ENCODE measurements around the gene UNC5B.
"Not testable (repeated sequence)": the region's sequence is repeated elsewhere in the genome, so short reads cannot be mapped to it uniquely, and the experiment has no call there.

The UNC5B gene

DNA sequence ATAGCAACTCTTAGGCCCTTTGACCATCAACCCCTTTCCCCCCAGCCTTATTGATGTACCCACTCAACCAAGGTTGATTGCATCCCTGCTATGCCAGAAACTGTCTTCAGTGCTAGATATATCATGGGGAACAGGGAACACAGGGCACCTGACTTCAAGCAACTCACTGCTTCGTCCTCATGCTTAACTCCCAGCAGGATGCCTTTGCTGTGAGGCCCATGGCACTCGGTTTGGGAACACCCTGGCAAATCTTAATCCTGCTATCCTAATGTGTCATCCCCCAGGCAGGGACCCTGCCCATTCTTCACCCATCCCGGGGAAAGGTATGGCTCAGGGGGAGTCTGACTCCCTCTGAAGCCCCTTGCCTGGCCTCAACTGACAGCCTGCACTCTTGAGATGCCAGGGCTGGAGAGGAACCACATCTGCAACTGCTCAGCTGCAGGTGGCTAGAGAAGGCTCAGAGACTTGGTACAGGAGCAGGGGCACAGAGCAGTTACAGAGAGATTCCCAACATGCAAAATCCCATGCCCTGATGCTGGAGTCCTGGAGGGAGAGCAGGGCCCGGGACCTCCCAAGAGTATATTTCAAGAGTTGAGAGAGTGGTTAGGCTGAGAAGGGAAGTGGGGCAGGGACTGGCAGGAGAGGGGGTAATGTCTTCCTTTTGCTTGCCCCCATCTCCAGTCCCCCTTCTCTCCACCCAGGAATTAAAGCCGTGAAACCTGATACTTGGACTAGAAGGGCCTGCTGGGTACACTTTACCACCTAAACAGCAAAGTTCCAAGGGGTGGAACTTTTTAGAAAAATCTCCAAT, 2.4 kb upstream of the UNC5B start:
- DNase-seq (ENCODE audit: low spot score): no peak

- DNase-seq (ENCODE audit: low spot score): no peak
Observed at GRCh38 chr10:71210542-71210871, 1.9 kb upstream of the UNC5B start.

DNA sequence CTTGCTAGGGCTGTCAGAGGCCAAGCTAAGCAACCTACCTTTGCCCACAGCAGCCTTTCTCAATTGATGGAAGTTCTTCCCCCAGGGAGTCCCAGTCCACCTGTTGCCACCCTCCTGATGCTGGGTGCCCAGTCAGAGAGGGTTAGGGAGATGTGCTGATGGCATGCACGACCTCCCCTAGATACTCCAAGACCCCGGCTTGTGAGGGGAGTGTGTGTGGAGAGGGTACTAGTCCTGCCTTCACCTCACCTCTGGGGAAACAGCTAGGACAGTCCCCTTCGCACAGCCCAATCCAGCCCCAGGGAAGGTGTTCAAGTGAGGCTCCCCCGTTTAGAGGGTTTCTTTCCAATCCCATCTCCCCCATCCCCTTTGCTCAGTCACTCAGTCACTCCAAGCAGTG, 1.3 kb upstream of the UNC5B start:
- DNase-seq (ENCODE audit: low spot score): no peak

GRCh38 chr10:71211775-71212317, 524 bp upstream of the UNC5B start:
- no peak for DNase-seq (ENCODE audit: low spot score)

DNA sequence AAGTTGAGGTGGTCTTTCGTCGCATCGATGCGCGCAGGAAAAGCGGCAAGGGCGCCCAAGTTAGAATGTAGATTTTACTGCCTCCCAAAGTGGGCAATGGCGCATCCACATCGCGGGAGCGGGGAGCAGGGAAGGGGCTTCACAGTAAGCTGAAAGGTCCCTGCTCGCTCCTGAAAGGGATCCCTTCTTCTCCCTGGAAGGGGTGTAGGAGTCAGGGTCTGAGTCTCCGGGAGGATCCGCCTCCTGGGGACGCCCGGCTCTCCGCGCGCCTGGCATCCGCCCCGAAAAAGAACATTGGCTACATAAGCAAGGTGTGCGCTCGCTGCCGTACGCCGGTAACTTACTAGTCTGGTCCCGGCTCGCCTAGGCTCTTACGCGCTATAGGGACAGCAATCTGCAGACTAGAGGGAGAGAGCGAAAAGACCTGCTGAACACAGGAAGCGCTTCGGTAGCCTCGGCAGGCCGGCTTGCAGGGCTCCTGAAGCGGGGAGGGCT, 804 bp downstream of the UNC5B start:
- DNase-seq (ENCODE audit: low spot score): peak; percentile 11

DNA sequence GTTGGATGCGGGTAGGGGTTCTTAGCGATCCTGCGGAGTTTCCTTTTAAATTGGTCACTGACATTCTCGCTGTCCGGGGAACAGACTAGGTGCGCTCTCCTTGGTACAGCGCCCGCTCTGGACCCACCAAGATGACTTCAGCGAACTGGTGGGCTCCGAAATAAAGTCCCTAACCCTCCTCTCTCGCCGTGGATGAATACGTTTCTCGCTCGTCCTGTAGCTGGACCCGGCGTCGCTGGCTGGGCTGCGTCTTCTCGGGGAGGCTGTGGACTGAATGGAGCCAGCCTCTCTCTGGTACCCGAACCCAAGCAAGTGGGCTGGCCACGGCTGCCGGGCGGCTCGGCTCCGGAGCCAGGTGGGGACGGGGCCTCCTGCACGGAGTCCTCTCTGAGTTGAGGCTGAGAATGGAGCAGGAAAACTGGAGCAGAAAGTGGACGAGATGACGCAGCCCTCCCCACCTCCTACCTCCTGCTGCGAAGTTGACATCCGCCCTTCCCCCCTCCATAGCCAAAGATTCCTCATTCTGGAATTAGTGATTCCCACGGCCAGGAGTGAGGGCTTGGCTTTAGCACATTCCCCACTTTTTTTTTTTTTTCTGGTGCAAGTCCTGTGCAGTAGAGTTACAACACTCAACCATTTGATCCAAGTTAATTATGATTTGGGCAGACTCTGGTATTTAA, 1.5 kb downstream of the UNC5B start:
- DNase-seq (ENCODE audit: low spot score): no peak

DNA sequence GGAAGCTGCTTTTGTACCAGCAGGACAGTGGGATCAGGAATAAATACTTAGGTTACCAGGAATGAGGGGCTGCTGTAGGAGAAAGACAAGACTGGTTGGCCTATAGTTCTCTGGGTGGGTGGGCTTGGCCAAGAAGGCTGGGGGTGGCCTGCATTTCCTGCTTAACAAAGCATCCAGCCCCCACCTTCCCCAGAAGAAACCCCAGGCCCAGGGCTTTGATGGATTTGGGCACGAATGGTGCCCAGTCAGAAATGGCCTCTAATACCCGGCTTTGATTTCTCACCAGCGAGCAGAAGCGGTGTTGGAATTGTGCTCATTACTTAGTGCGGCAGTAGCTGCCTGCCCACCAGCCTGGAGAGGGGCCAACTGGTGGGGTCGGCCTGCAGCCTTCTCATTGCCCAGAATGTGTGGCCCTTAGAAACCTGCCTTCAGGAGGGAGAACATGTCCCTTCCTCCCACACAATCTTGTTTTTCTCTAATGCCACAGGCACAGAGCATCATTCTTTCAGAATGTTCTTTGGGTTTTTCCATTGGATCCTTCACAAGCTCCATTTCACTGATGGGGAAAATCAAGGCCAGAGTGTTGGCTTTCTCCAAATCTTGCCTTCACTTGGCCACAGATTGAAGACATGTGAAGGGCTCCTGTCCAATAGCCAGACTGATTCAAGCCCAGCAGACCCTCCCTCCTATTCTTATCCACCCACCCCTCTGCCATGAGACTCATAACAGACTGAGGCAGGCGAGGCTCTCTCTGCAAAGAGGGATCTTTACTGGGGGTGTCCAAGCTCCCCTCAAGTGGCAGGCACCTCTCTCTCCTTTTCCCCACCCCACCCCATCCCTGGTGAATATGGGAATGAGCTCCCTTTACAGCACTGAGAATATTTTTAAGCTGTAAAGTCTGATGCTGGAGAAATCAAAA, 2.5 kb downstream of the UNC5B start:
- DNase-seq (ENCODE audit: low spot score): no peak

DNA sequence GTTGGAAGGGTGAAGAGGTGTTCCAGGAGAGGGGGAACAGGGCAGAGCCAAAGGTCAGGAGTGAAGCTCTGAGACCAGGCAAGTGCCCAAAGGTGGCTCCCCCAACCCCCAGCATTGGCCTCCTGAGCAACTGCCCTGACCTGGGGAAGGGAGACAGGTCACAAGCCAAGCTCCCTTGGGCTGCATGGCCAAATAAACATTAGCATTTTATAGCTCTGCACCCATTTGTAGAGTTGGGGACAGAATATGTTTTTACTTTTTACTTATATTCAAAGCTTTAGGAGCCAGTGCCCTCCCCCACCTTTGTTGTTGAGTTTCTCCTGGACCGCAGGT, 4.0 kb downstream of the UNC5B start:
- no peak for DNase-seq (ENCODE audit: low spot score)

- DNase-seq (ENCODE audit: low spot score): no peak
Observed at GRCh38 chr10:71216751-71217265, 4.4 kb downstream of the UNC5B start.

GRCh38 chr10:71217266-71218045, 5.1 kb downstream of the UNC5B start:
- no peak for DNase-seq (ENCODE audit: low spot score)

DNA sequence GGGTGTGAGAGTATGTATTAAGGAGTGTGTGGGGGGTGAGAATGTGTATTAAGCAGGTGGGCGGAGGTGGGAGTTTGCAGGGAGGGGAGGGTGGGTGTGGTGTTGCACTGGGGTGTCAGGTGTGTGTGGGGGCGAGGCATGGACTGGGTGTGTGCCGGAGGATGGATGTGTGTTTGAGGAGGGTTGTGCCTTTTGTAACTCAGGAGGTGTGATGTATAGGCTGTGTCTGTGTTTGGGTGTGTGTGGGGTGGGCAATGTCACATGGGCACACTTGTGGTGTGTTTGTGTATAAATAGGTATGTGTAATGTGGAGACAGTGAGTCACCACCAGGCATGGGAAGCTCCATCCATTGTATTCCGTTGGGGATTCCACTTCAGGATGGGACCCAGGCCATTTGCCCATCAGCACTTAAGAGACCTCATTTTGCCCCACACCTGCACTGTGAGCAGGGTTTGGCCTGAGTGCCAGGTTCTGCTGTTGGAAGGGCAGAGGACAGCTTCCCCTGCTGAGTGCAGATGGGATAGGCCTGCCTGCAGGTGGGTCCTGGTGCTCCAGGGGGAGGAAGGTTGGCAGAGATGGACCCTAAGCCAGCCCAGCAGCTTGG, 5.8 kb downstream of the UNC5B start:
- no peak for DNase-seq (ENCODE audit: low spot score)

- DNase-seq (ENCODE audit: low spot score): no peak
Observed at GRCh38 chr10:71218651-71219050, 6.3 kb downstream of the UNC5B start.

GRCh38 chr10:71219236-71219917, 7.0 kb downstream of the UNC5B start:
- not testable (repeated sequence) for DNase-seq (ENCODE audit: low spot score)

DNA sequence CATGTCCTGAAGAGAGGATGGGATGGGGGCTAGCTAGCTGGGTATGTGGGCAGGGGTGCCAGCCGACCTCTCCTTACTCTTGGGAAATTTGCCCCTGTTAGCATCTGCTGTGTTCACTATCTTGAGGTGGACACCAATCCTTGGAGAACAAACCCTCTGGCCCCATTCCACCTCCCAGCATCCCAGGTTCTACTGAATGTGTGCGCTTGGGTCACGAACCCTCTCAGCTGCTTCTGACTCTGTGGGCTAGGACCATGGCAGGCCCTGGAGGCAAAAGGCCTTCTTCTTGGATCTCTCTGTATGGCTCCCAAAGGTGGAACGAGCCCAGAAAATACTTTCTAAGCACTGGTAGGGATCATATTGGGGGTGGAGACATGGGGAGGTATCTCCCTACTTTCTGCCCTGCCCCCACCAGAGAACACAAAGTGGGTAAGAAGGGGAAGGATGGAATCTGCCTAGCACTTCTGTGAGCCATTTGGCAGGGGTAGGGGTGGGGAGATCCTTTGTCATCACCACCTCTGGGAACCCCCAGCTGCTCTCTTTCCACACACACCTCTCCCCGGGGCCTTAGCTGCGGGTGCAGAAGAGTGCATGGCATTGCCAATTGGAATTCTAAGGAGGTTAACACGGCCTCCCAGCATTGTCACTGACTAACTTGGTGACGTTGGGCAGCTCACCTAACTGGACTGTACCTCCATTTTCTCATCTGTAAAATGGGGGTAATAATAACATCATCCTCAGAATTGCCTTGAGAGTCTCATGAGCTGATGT, 7.7 kb downstream of the UNC5B start:
- DNase-seq (ENCODE audit: low spot score): no peak

- no peak for DNase-seq (ENCODE audit: low spot score)
Observed at GRCh38 chr10:71220689-71221540, 8.5 kb downstream of the UNC5B start.

DNA sequence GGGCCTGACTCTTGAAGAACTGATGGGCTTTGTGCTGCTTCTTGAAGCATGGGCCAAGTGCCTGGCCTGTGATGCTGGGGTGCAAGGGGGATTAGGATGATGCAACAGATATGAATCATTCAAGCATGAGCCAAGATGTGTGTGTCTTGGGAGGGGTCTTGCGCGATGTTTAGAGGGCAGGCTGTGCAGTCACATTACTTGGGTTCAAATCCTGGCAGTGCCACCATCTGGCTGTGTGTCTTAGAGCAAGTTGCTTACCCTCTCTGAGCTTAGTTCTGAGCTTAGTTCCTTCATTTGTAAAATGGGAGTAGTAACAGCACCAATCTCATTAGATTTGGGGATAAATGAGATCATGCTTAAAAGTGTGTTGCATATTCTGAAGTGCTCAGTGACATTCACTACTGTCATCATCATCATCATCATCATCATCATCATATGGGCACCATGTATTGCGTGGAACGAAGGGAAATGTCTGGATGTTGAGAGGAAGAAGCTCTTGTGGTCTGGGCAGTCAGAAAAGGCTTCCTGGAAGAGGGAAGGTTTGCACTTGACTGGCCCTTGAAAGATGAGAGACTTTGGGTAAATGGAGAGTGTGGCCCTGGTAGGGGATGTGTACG, 9.3 kb downstream of the UNC5B start:
- no peak for DNase-seq (ENCODE audit: low spot score)

DNA sequence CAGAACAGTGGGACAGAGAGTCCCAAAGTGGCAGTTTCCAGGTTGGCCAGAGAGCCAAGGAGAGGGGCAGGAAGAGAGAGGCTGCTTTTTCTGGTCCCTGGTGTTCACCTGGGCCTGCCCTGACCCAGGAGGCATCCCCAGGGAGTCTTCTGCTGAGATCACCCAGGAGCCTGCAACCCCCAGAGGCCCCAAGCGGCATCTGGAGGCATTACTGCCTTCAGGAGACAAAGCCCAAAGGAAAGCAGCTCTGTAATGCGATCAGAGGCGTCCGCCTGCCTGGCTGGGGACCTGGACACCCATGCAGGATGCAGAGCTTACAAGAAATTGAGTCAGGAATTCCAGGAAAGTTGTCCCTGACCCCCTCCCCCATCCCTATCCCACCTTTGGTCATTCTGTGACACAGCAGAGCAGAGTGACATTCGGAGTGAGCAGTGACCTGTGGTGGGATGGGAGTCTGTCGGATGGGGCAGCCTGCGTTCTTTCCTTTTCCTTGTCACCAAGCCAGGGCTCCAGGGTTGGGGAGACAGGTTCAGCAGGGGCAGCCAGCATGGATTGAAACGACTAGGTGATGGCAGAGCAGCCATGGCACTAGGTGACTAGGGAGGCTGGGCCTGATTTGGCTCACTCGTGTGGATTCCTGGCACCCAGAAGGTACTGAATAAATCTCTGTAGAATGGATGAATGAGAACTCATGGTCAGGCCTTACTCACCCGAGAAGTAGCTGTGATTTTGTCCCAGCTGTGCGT, 10.4 kb downstream of the UNC5B start:
- no peak for DNase-seq (ENCODE audit: low spot score)
